Activated naive CD4-positive, alpha-beta T cell treated with anti-CD3 and anti-CD28 coated beads, Interleukin-2, amount 50 U/mL, for 24 hours (primary cell): ENCODE results near the gene DPYD.

Source experiments
- H3K27ac Mint-ChIP-seq: one replicate; pipeline ENCODE4 v1.8.0; 2021; ENCODE audit warnings: mild to moderate bottlenecking, mixed read lengths
- H3K27me3 Mint-ChIP-seq: one replicate; pipeline ENCODE4 v1.8.0; 2021; ENCODE audit warnings: mixed read lengths
- H3K36me3 Mint-ChIP-seq: one replicate; pipeline ENCODE4 v1.8.0; 2021; ENCODE audit warnings: mixed read lengths
- H3K4me1 Mint-ChIP-seq: one replicate; pipeline ENCODE4 v1.8.0; 2021; ENCODE audit warnings: mixed read lengths
- H3K4me3 Mint-ChIP-seq: one replicate; pipeline ENCODE4 v1.8.0; 2021; ENCODE audit warnings: mild to moderate bottlenecking, mixed read lengths
- H3K9me3 Mint-ChIP-seq: one replicate; pipeline ENCODE4 v1.8.0; 2021; ENCODE audit warnings: mixed read lengths

Gene DPYD

DNA sequence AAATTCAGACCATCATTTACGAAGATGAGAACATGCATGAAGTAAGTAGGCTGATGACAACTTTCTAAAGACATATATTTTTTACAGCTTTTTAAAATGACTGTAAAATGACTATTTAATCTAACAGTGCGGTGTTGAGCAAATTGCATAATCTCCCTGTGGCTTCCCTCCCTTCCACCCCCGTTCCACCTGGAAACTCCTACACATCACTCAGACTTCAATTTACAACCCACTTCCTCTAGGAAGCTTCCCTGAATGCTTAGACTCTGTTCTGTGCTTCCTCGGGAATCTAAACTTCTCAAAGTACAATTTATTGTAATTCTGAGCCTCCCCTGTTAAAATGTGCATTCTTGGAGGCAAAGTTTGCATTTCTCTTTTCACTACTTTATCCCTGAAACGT is 354.9 kb downstream of the DPYD start:
- Mint-ChIP-seq H3K27ac (no peak overlapping the region), H3K9me3 (no peaks in the 10 kb centered on the region), H3K36me3 (peaks cover 27% of the 10 kb centered on the region), H3K4me3 (no peak overlapping the region), H3K4me1 (no peaks in the 10 kb centered on the region), H3K27me3 (no peaks in the 10 kb centered on the region)

DNA sequence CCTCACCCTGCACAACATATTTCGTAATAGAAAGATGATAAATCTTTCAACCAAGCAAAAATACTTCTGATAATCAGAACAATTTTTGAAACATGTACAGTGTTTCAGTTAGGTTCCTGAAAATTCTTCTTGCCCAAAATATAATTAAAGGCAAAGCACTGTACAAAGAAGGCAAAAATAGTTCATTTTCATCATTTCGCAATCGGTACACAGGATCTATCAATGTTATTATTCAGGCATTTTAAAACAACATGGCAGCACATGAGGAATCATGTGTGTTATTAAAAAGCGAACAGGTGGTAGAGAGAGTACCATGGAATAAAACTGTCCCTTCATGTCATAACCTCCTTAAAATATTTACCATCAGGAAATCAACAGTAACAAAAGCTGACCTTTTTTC is 356.9 kb downstream of the DPYD start:
- H3K27me3 Mint-ChIP-seq = no peaks in the 10 kb centered on the region
- no peaks in the 10 kb centered on the region for H3K9me3 Mint-ChIP-seq
- H3K27ac Mint-ChIP-seq = no peak overlapping the region
- no peak overlapping the region for H3K4me3 Mint-ChIP-seq
- H3K36me3 Mint-ChIP-seq = peaks cover 27% of the 10 kb centered on the region
- H3K4me1 Mint-ChIP-seq = no peaks in the 10 kb centered on the region

DNA sequence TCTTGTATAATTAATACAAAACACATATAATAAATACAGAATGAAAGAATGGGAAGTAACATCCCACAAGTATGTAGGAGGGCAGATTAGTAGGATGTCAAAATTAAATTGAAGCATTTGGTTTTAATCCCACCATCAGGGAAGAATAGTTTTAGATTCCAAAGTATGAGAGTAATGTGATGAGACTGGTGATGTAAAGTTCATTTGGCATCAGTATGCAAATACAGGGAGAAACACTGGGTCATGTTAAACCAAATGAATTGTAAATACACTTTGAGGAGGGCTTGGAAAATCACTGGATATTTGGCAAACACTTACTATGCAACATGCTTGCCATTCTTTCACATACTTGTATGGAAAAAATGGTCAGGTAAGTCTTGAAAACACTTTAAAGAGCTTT is 358.8 kb downstream of the DPYD start:
- Mint-ChIP-seq H3K4me3 (no peak overlapping the region), H3K4me1 (no peaks in the 10 kb centered on the region), H3K9me3 (no peaks in the 10 kb centered on the region), H3K27me3 (no peaks in the 10 kb centered on the region), H3K27ac (no peak overlapping the region), H3K36me3 (peaks cover 39% of the 10 kb centered on the region)

DNA sequence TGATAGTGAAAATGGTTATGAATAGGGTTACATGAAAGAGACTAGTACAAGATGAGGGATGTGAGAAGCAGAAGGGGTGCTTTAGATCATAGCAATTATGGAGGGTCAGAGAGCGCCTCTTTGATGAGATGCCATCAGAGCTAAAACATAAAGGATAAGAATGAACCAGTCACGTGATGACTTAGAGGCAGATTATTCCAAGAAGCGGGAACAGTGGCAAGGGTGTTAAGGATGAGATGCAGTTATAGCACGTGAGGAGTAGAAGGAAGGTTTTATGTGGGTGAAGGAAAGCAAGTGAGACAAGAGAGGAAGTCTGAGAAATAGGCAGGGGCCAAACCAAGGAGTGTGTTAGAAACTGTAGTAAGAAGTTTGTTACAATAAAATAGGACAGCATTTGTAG is 360.1 kb downstream of the DPYD start:
- Mint-ChIP-seq H3K4me1 (no peaks in the 10 kb centered on the region), H3K9me3 (no peaks in the 10 kb centered on the region), H3K4me3 (no peak overlapping the region), H3K27ac (no peak overlapping the region), H3K36me3 (peaks cover 37% of the 10 kb centered on the region), H3K27me3 (no peaks in the 10 kb centered on the region)

DNA sequence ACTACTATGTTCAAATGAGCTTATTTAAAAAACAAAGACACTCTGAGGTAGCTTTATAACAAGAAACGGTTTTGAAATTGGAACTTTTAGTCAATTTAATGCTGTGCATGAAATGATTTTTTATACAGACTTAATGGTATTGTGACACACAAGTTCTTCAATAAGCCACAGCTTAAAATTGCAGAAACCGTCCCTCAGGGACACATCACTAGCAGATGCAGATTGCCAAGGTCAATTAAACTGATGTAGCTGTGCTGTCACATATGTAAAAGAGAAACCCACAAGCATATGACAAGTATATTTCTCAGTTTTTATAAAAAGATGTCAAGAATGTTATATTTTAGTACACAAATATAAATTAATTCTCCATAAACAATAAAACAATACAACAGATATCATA is 366.9 kb downstream of the DPYD start:
- no peak overlapping the region for H3K27ac Mint-ChIP-seq
- no peaks in the 10 kb centered on the region for H3K27me3 Mint-ChIP-seq
- peaks cover 35% of the 10 kb centered on the region for H3K36me3 Mint-ChIP-seq
- no peaks in the 10 kb centered on the region for H3K9me3 Mint-ChIP-seq
- no peaks in the 10 kb centered on the region for H3K4me1 Mint-ChIP-seq
- no peak overlapping the region for H3K4me3 Mint-ChIP-seq

DNA sequence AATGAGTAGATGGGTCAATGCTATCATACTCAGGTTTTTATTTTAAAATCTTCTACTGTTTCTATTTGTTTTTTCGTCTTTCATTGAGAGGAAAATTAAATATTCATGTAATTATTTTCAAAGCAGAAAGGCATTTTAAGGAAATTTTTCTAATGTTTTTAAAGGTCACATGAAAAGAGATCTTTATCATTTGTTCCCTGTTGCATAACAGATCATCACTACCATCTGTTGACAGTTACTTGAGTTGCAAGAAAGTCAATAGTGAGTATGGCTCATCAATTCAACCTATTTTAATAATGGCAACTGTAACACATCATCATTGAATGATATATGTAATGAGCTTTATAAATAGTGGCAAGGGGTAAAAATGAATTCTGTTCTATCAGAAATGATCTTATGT is 369.7 kb downstream of the DPYD start:
- Mint-ChIP-seq H3K9me3 (no peaks in the 10 kb centered on the region), H3K27ac (no peak overlapping the region), H3K27me3 (no peaks in the 10 kb centered on the region), H3K36me3 (peaks cover 23% of the 10 kb centered on the region), H3K4me1 (no peaks in the 10 kb centered on the region), H3K4me3 (no peak overlapping the region)

DNA sequence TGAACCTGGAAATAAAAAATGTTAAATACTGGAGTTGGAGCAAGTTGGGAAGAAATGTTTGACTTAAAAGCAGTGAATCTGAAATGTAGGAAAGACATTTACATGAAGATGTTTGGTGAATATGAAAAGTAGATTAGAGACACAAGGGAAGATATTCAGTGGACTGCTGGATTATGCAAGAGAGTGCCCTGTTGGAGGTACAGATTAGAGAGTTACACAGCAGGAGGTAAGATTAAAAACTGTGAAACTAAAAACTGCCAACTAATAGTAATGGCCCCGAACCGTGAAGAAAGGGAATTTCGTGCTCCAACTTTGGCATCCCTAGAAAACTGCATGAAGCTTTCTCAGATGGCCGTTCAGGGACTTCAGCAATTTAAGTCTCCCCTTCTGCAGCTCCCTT is 375.4 kb downstream of the DPYD start:
- no peaks in the 10 kb centered on the region for H3K27me3 Mint-ChIP-seq
- no peak overlapping the region for H3K4me3 Mint-ChIP-seq
- H3K4me1 Mint-ChIP-seq = no peaks in the 10 kb centered on the region
- H3K9me3 Mint-ChIP-seq = no peaks in the 10 kb centered on the region
- no peak overlapping the region for H3K27ac Mint-ChIP-seq
- H3K36me3 Mint-ChIP-seq = peaks cover 20% of the 10 kb centered on the region

DNA sequence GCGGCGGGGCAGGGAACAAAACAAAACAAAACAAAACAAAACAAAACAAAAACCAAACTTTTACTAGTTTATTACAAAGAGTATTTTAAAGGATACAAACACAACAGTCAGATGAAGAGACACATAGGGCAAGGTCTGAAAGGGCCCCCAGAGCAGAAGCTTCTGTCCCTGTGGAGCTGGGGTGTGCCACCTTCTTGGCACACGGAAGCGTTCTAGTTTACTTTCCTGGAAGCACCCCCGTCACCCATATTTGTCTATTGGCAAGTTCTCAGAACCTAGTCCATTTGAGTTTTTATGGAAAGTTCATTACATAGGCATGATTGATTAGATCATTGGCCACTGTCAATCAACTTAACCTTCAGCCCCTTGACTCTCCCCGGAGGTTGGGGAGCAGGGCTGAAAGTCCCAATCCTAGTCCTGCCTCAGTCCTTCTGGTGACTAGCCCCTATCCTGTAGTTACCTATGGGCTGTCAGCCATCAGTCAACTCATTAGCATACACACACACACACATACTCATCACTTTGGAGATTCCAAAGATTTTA is 380.4 kb downstream of the DPYD start:
- Mint-ChIP-seq H3K27me3 (no peaks in the 10 kb centered on the region), H3K4me3 (no peak overlapping the region), H3K4me1 (no peaks in the 10 kb centered on the region), H3K9me3 (no peaks in the 10 kb centered on the region), H3K27ac (no peak overlapping the region), H3K36me3 (peaks cover 33% of the 10 kb centered on the region)

DNA sequence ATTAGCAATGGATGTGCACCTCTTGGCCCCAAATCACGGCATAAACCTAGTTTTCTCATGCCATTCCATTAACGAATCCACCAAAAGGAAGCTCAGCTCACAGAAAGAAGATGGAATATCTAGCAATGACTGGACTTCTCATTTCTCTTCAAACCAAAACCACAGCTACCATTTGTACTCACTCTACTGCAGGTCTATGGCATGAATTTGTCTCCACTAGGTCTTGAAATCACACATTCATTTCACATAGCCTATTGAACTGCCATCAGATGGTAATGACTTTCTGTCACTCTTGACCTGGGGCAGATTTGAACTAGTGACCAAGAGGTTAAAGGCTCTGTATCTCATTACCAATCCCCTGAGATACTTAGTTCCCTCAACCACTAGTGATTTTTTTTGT is 382.7 kb downstream of the DPYD start:
- Mint-ChIP-seq H3K36me3 (peaks cover 28% of the 10 kb centered on the region), H3K9me3 (no peaks in the 10 kb centered on the region), H3K4me3 (no peak overlapping the region), H3K27ac (no peak overlapping the region), H3K27me3 (no peaks in the 10 kb centered on the region), H3K4me1 (no peaks in the 10 kb centered on the region)

DNA sequence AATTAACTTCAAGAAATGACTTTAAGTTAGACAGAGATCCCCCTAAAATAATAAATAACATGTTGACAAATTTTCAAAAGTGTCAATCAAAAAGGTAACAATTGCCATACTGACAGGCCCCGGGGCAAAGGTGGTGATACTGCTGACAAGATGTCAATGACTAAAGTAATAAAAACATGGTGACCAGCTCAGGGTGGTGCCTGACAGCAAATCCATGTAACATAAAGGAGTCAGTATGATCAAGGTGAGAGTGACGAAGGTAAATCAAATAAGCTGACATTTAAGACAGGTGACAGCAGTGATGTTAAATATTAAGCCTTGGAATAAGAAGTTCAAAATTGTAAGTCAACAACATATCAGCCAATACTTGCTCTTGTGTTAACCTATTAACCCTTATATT is 387.5 kb downstream of the DPYD start:
- H3K4me1 Mint-ChIP-seq = no peaks in the 10 kb centered on the region
- H3K36me3 Mint-ChIP-seq = peaks cover 33% of the 10 kb centered on the region
- no peak overlapping the region for H3K27ac Mint-ChIP-seq
- H3K4me3 Mint-ChIP-seq = no peak overlapping the region
- peaks cover 5% of the 10 kb centered on the region for H3K9me3 Mint-ChIP-seq
- H3K27me3 Mint-ChIP-seq = no peaks in the 10 kb centered on the region

DNA sequence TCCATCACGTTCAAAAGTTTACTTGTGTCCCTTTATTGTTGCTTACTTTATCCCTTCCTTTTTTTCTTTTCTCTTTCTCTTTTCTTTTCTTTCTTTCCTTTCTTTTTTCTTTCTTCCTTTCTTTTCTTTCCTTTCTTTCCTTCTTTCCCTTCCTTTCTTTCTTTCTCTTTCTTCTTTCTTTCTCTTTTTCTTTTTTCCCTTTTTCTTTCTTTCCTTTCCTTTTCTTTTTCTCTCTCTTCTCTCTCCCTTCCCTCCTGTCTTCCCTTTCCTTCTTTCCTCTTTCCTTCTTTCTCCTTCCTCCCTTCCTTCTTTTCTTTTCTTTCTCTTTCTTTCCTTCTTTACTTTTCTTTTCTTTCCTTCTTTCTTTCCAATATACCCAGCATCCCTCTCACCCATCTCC is 391.2 kb downstream of the DPYD start:
- Mint-ChIP-seq H3K4me3 (no peak overlapping the region), H3K4me1 (no peaks in the 10 kb centered on the region), H3K9me3 (peaks cover 5% of the 10 kb centered on the region), H3K27me3 (no peaks in the 10 kb centered on the region), H3K27ac (no peak overlapping the region), H3K36me3 (peaks cover 34% of the 10 kb centered on the region)

DNA sequence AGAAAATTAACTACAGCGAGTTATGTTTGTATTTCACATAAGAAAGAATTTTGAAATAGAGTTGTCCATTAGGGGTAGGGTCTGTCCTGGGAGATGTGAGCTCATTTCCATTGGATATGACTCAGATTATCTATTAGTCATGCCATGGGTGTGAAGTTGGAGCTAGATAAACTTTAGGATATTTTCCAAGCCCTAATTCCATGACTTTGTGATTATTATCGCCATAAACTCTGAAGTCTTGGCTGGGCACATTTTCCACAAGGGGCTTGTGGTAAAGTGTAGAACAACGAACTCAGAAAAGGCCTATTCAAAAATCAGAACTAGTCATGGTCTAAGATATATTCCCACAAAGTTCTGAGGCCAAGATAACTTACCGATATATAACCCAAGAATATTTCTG is 396.6 kb downstream of the DPYD start:
- H3K4me1 Mint-ChIP-seq = no peaks in the 10 kb centered on the region
- H3K36me3 Mint-ChIP-seq = peaks cover 42% of the 10 kb centered on the region
- H3K4me3 Mint-ChIP-seq = no peak overlapping the region
- no peaks in the 10 kb centered on the region for H3K9me3 Mint-ChIP-seq
- no peaks in the 10 kb centered on the region for H3K27me3 Mint-ChIP-seq
- H3K27ac Mint-ChIP-seq = no peak overlapping the region

DNA sequence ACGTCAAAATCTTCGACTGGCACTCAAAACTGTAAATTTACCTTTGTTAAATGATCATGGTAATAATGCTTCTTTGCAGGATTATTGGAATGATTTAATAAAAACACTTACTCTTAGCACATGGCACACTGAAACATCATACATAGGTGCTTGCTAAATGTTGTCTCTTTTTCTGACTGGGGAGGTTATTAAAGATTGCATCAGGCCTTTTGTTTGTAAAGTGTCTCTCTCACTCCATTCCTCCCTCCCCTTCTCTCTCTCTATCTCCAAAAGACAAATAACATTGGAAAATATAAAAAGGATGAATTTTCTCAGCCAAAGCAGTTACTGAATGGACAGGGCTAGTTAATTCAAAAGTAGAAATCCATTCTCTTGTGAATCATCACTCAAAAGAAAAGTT is 404.2 kb downstream of the DPYD start:
- Mint-ChIP-seq H3K27ac (no peak overlapping the region), H3K36me3 (peaks cover 27% of the 10 kb centered on the region), H3K4me1 (no peaks in the 10 kb centered on the region), H3K9me3 (no peaks in the 10 kb centered on the region), H3K4me3 (no peak overlapping the region), H3K27me3 (no peaks in the 10 kb centered on the region)

DNA sequence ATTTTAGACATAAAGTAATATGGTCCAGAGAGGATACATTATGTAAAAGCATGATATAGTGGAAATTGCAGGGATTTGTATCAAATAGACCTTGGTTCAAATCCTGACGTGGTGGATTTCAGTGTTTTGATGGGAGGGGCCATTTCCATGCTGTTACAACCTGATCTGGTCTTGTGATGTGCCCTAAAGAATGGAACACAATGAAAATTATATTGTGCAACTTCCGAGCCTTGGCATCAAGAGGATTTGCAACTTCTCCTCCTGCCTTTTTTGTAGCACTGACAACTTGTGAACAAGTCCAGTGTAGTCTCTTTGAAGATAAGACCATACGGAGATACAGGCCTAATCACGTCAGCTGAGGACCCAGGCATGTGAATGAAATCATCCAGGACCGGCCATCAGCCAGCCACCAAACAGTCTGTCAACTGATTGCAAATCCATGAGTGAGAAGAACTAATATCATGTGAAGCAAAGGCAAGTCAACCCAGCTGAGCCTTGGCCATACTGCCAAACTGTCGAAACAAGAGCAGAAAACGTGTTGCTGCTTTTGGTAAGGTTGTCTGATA is 412.1 kb downstream of the DPYD start:
- H3K4me1 Mint-ChIP-seq = peaks cover 5% of the 10 kb centered on the region
- H3K27me3 Mint-ChIP-seq = no peaks in the 10 kb centered on the region
- H3K36me3 Mint-ChIP-seq = peaks cover 23% of the 10 kb centered on the region
- no peaks in the 10 kb centered on the region for H3K9me3 Mint-ChIP-seq
- H3K27ac Mint-ChIP-seq = no peak overlapping the region
- no peak overlapping the region for H3K4me3 Mint-ChIP-seq

DNA sequence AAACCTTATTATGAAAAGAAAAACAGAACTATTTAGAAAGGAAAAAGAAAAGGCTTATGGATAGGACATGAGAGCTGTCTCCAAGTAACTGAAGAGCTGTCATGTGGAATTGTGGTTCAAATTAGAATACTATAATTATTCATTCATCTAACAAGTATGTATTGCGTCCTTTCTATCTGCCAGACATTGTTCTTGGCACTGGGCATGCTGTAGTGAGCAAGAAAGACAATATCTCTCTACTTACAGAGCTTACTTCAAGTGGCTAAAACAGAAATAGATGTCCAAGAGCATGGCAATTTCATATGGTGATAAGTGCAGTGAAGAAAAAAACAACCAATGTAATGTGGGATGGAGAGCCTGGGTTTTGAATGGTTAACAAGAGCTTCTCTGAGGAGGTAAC is 413.0 kb downstream of the DPYD start:
- H3K36me3 Mint-ChIP-seq = peaks cover 24% of the 10 kb centered on the region

DNA sequence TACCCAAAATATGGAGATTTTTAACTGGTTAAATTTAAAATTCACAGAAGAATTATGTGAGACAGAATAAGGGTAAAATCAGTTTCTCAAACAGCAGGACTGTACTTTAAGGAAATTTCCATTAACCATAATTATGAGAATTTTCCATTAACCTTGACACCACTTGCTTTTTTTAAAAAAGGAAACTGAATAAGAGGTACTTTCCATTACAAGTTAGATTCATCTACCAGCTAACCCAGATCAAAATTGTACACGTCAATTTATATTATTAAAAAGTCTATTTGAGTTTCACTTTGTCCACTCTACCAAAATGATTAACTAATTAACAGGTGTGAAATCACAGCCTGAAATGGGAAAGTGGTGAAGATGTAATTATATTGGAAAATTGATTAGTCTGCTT is 414.5 kb downstream of the DPYD start:
- H3K27me3 Mint-ChIP-seq = no peaks in the 10 kb centered on the region
- no peaks in the 10 kb centered on the region for H3K9me3 Mint-ChIP-seq
- H3K27ac Mint-ChIP-seq = no peak overlapping the region
- peaks cover 5% of the 10 kb centered on the region for H3K4me1 Mint-ChIP-seq
- peaks cover 22% of the 10 kb centered on the region for H3K36me3 Mint-ChIP-seq
- H3K4me3 Mint-ChIP-seq = no peak overlapping the region

More for the DNA sequence above, 413.0 kb downstream of the DPYD start:
- H3K27ac Mint-ChIP-seq = no peak overlapping the region
- no peaks in the 10 kb centered on the region for H3K27me3 Mint-ChIP-seq
- peaks cover 5% of the 10 kb centered on the region for H3K4me1 Mint-ChIP-seq
- H3K9me3 Mint-ChIP-seq = no peaks in the 10 kb centered on the region
- no peak overlapping the region for H3K4me3 Mint-ChIP-seq

DNA sequence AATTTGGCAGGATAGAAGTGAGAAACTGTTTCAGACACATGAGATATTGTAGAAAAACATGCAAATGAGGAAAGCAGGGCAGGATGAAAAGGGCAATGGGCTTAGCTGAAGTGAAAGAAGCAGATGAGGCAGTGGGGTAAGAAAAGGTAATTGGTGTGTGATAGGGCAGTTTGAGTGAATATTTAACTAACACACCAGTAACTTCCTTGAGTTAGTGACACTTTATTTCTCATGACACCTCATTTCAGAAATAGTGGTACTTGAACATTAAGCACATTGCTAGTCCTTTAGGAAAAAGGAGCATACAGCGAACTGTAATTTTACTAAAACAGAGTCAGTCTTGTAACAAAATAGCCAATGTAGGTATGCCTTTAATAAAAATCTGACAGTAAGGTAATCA is 415.0 kb downstream of the DPYD start:
- Mint-ChIP-seq H3K27ac (peak overlapping the region; percentile 18), H3K9me3 (no peaks in the 10 kb centered on the region), H3K4me3 (no peak overlapping the region), H3K27me3 (no peaks in the 10 kb centered on the region), H3K4me1 (peaks cover 5% of the 10 kb centered on the region), H3K36me3 (peaks cover 23% of the 10 kb centered on the region)
